Measurements from ENCODE around the gene ARCN1. TPM values are rescaled to one million over a fixed set of nuclear protein-coding genes. Genes with fewer than 3 reads are reported as not detected.
"Not testable (repeated sequence)": the region's sequence is repeated elsewhere in the genome, so short reads cannot be mapped to it uniquely, and the experiment has no call there.

The ARCN1 gene
- total RNA-seq, 2 donors from 2014 or later: 103 to 111 TPM

DNA sequence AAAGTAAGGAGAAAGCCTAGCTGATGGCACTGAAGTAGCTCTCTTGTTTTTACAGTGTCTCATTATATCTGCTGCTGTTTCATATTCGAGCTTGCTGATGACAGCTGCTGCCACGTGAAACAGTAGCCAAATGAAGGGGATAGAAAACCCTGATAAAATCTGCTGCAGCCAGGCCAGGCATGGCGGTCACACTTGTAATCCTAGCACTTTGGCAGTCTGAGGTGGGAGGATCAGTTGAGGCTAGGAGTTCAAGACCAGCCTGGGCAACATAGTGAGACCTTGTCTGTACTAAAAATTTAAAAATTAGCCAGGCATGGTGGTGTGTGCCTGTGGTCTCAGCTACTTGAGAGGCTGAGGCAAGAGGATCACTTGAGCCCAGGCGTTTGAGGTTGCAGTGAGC is 19.9 kb upstream of the ARCN1 start:
- TF ChIP-seq CTCF (IDR thresholded peaks at IDR 0.05): no peak
- DNase-seq (ENCODE audit: low spot score): no peak
- H3K4me3 ChIP-seq: no peak overlapping the region
- H3K27me3 ChIP-seq: no peaks in the 10 kb centered on the region
- no peak overlapping the region for H3K27ac ChIP-seq
- H3K36me3 ChIP-seq: peaks cover 35% of the 10 kb centered on the region
- no peaks in the 10 kb centered on the region for H3K4me1 ChIP-seq
- H3K9me3 ChIP-seq: no peaks in the 10 kb centered on the region

- Histone ChIP-seq H3K4me3 (no peak overlapping the region), H3K27me3 (no peaks in the 10 kb centered on the region), H3K27ac (no peak overlapping the region), H3K4me1 (peaks cover 0 to 14% of the 10 kb centered on the region in 2 donors), H3K36me3 (peaks cover 26% of the 10 kb centered on the region), H3K9me3 (no peaks in the 10 kb centered on the region)
- no peak for DNase-seq (ENCODE audit: low spot score)
- no peak for TF ChIP-seq CTCF (IDR thresholded peaks at IDR 0.05)
Measured at GRCh38 chr11:118560806-118561205, 11.4 kb upstream of the ARCN1 start.

- Histone ChIP-seq H3K4me1 (peaks cover 0 to 14% of the 10 kb centered on the region in 2 donors), H3K4me3 (peak overlapping the region; percentile 53 to 63), H3K27ac (peak overlapping the region; percentile 74 to 85), H3K27me3 (no peaks in the 10 kb centered on the region), H3K36me3 (no peaks in the 10 kb centered on the region), H3K9me3 (no peaks in the 10 kb centered on the region)
- TF ChIP-seq CTCF (IDR thresholded peaks at IDR 0.05): no peak
- no peak for DNase-seq (ENCODE audit: low spot score)
Measured at GRCh38 chr11:118565051-118565450, 7.2 kb upstream of the ARCN1 start.

DNA sequence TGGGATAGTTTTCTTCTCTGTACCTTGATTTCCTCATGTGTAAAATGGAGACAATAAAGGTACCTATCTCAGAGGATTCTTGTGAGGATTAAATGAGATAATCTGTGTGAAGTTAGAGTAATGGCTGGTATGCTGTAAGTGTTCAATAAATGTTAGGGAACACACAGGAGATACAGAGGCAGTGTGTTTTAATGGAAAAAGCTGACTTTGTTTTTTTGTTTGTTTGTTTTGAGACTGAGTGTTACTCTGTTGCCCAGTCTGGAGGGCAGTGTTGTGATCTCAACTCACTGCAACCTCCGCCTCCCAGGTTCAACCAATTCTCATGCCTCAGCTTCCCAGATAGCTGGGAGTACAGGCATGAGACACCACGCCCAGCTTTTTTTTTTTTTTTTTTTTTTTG is 2.5 kb upstream of the ARCN1 start:
- no peaks in the 10 kb centered on the region for H3K9me3 ChIP-seq
- no peak overlapping the region for H3K27ac ChIP-seq
- H3K4me1 ChIP-seq: peaks cover 0 to 30% of the 10 kb centered on the region in 2 donors
- no peak overlapping the region for H3K4me3 ChIP-seq
- H3K27me3 ChIP-seq: no peaks in the 10 kb centered on the region
- H3K36me3 ChIP-seq: no peaks in the 10 kb centered on the region
- DNase-seq (ENCODE audit: low spot score): no peak
- no peak for TF ChIP-seq CTCF (IDR thresholded peaks at IDR 0.05)

DNA sequence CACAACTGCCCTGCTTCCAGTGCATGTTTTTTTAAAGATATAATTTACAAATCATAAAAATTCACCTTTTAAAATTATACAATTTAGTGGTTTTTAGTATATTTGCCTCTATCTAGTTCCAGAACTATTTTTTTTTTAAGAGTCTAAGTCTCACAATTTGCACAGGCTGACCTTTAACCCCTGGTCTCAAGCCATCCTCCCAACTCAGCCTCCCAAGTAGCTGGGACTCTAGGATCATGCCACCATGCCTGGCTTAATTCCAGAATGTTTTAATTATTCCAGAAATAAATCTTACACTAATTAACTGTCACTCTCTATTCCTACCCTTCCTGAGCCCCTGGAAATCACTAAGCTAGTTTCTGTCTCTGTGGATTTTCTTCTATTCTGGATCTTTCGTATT is 1.4 kb upstream of the ARCN1 start:
- no peaks in the 10 kb centered on the region for H3K27me3 ChIP-seq
- H3K9me3 ChIP-seq: no peaks in the 10 kb centered on the region
- no peak for TF ChIP-seq CTCF (IDR thresholded peaks at IDR 0.05)
- H3K4me1 ChIP-seq: peaks cover 0 to 31% of the 10 kb centered on the region in 2 donors
- no peak overlapping the region for H3K27ac ChIP-seq
- H3K4me3 ChIP-seq: no peak overlapping the region
- no peaks in the 10 kb centered on the region for H3K36me3 ChIP-seq
- no peak for DNase-seq (ENCODE audit: low spot score)

DNA sequence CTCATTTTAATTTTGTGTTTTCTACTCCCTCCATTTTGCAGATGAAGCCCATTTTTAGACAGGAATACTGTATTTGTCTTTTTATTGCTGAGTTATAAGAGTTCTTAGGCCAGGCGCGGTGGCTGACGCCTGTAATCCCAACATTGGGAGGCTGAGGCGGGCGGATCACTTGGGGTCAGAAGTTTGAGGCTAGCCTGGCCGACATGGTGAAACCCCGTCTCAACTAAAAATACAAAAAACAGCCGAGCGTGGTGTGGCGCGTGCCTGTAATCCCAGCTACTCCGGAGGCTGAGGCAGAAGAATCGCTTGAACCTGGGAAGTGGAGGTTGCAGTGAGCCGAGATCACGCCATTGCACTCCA is 528 bp upstream of the ARCN1 start:
- not testable (repeated sequence) for H3K36me3 ChIP-seq; H3K27me3 ChIP-seq; DNase-seq (ENCODE audit: low spot score); H3K9me3 ChIP-seq
- Histone ChIP-seq H3K4me1 (peaks cover 0 to 36% of the 10 kb centered on the region in 2 donors), H3K4me3 (peak overlapping the region; percentile 82 to 97), H3K27ac (peak overlapping the region; percentile 95 to 99)

Data from right atrium auricular region (tissue), 2 donors.